CD4-positive, CD25-positive, alpha-beta regulatory T cell (primary cell): ENCODE data around the gene ABCA3. TPM values are rescaled to one million over a fixed set of nuclear protein-coding genes. Genes with fewer than 3 reads are reported as not detected.
A peak's percentile ranks its signal among the peaks of the same experiment; 100 is the strongest.

ENCODE experiments used
- ATAC-seq, 2 donors: fragments of 150-1000 bp; cut with Tn5 transposase; one replicate each; pipeline ENCODE4 v1.10.0; 2021; ENCODE audit warnings: low read depth in 2 of 2, moderate number of reproducible peaks in 2 of 2, moderate library complexity in 1 of 2
- DNase-seq, 3 donors: peaks; one replicate each; pipeline versions ENCODE4 v3.0.0 to v3.0.0-alpha.2; 2012 to 2022; ENCODE audit warnings: mixed read lengths in 1 of 3
- H3K27ac ChIP-seq: one replicate; pipeline ENCODE4 v1.7.0; 2013; ENCODE audit warnings: mild to moderate bottlenecking, low read length; ENCODE audit not compliant: insufficient read depth, poor library complexity, severe bottlenecking
- H3K27me3 ChIP-seq: one replicate; pipeline ENCODE4 v1.7.0; 2013; ENCODE audit warnings: low read length; ENCODE audit not compliant: control insufficient read depth, insufficient read depth
- H3K36me3 ChIP-seq: one replicate; pipeline ENCODE4 v1.7.0; 2013; ENCODE audit warnings: mild to moderate bottlenecking, low read length, moderate library complexity; ENCODE audit not compliant: control insufficient read depth, insufficient read depth
- H3K4me1 ChIP-seq: 2 replicates; pipeline ENCODE4 v1.7.0; 2013; ENCODE audit warnings: mild to moderate bottlenecking, low read length; ENCODE audit not compliant: insufficient read depth, control insufficient read depth, poor library complexity, severe bottlenecking
- H3K4me3 ChIP-seq: one replicate; pipeline ENCODE4 v1.7.0; 2013; ENCODE audit warnings: low read depth, mild to moderate bottlenecking, low read length, moderate library complexity
- H3K9me3 ChIP-seq, 2 experiments: 1 replicate in 1 of 2; 2 replicates in 1 of 2; pipeline ENCODE4 v1.7.0; 2013; ENCODE audit warnings: low read length in 2 of 2, mild to moderate bottlenecking in 1 of 2, moderate library complexity in 1 of 2; ENCODE audit not compliant: control insufficient read depth in 2 of 2
- H3K27ac Mint-ChIP-seq, 3 donors: one replicate each; pipeline ENCODE4 v1.8.0; 2020 to 2022; ENCODE audit warnings: mild to moderate bottlenecking in 3 of 3, mixed read lengths in 3 of 3, moderate library complexity in 2 of 3
- H3K27me3 Mint-ChIP-seq: one replicate; pipeline ENCODE4 v1.8.0; 2022; ENCODE audit warnings: mild to moderate bottlenecking, mixed read lengths
- H3K36me3 Mint-ChIP-seq: one replicate; pipeline ENCODE4 v1.8.0; 2020; ENCODE audit warnings: mixed read lengths
- H3K4me1 Mint-ChIP-seq, 4 donors: one replicate each; pipeline ENCODE4 v1.8.0; 2020 to 2022; ENCODE audit warnings: mixed read lengths in 4 of 4, mild to moderate bottlenecking in 1 of 4
- H3K4me3 Mint-ChIP-seq, 4 donors: one replicate each; pipeline ENCODE4 v1.8.0; 2020 to 2022; ENCODE audit warnings: mild to moderate bottlenecking in 4 of 4, mixed read lengths in 4 of 4, moderate library complexity in 3 of 4
- H3K9me3 Mint-ChIP-seq, 7 donors: one replicate each; pipeline ENCODE4 v1.8.0; 2020 to 2022; ENCODE audit warnings: mixed read lengths in 7 of 7, mild to moderate bottlenecking in 3 of 7, moderate library complexity in 2 of 7
- polyA plus RNA-seq, 4 donors: library from polyadenylated mRNA; unstranded; fragments of 300-500 nt; fragmentation: Illumina TruSeq; gene quantifications; one replicate each; pipeline ENCODE4 v1.2.3, GENCODE V29; 2021
- total RNA-seq: library from RNA; stranded (reverse); gene quantifications from one replicate; pipeline ENCODE4 v1.2.3, GENCODE V29; 2022

The ABCA3 gene
- total and polyA plus RNA-seq, 5 donors from 2014 or later: 1.1 to 5.1 (median 2.2) TPM

DNA sequence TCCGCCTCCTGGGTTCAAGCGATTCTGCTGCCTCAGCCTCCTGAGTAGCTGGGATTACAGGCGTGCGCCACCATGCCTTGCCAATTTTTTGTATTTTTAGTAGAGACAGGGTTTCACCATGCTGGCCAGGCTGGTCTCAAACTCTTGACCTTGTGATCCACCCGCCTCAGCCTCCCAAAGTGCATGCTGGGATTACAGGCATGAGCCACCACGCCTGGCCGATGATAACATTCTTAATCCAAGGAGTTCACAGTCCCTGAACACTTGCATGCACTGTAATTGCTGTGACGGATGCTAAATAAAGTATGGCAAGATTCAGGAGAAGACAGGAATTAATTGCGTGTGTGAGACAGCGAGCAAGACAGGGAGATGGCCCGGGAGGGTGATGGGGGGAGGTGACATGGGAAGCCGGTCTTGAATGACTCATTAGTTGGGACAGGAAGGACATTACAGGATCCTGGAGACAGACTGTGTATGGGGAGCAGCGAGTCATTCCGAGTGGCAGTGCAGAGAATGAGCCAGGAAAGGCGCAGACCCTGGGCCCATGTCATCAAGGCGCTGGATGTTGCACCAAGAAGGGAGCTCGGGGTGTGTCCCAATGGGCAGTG is 6.7 kb downstream of the ABCA3 start:
- no peak overlapping the region for H3K4me3 Mint-ChIP-seq
- Histone ChIP-seq H3K27me3 (no peaks in the 10 kb centered on the region), H3K4me1 (no peaks in the 10 kb centered on the region), H3K36me3 (no peaks in the 10 kb centered on the region), H3K27ac (no peak overlapping the region), H3K4me3 (no peak overlapping the region), H3K9me3 (no peaks in the 10 kb centered on the region)
- H3K27ac Mint-ChIP-seq: no peak overlapping the region
- peaks cover 3% of the 10 kb centered on the region for H3K36me3 Mint-ChIP-seq
- no peak for ATAC-seq
- peaks cover 0 to 6% (median 6%) of the 10 kb centered on the region in 4 donors for H3K4me1 Mint-ChIP-seq
- peaks cover 20% of the 10 kb centered on the region for H3K27me3 Mint-ChIP-seq
- no peak for DNase-seq
- no peaks in the 10 kb centered on the region for H3K9me3 Mint-ChIP-seq

DNA sequence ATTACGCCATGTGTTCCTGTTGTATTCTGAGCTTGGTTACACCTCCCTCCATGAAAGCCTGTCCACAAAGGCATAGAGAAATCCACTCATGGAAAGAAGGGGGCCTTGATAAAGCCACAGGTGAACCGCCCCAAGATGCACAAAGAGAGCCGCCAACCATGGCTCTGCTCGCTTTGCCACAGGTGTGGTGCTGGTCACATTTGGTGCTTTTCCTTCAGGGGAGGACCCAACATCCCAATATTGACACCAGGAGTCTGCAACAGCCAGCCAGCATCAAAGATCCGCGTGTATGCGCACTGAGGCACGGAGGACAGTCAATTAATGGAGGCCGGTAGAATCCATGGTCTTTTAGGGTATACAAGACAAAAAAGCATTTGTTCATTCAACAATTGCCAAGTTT is 7.3 kb downstream of the ABCA3 start:
- Histone ChIP-seq H3K36me3 (no peaks in the 10 kb centered on the region), H3K27me3 (no peaks in the 10 kb centered on the region), H3K4me3 (no peak overlapping the region), H3K4me1 (no peaks in the 10 kb centered on the region), H3K27ac (no peak overlapping the region), H3K9me3 (no peaks in the 10 kb centered on the region)
- DNase-seq: no peak
- Mint-ChIP-seq H3K27me3 (peaks cover 20% of the 10 kb centered on the region), H3K27ac (no peak overlapping the region), H3K4me3 (no peak overlapping the region), H3K36me3 (peaks cover 3% of the 10 kb centered on the region), H3K4me1 (peaks cover 0 to 6% (median 5%) of the 10 kb centered on the region in 4 donors), H3K9me3 (no peaks in the 10 kb centered on the region)
- ATAC-seq: no peak

DNA sequence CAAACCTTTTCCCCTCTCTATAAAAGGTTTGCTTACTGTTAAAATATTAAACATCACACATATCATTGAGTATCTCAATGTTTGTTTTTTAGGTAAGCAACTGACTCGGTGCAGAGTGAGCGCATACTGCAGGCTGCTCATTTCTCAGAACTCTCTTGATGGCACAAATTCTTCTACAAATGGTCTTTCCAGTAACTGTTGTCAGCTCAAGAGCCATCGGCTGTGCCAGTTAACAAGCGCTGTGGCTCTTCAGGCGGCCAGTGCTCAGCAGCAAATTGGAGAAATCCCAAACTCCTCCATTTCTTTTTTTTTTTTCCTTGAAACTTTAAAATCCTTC is 8.6 kb downstream of the ABCA3 start:
- Mint-ChIP-seq H3K27ac (no peak overlapping the region), H3K4me3 (no peak overlapping the region), H3K36me3 (peaks cover 3% of the 10 kb centered on the region), H3K4me1 (peaks cover 0 to 6% (median 2%) of the 10 kb centered on the region in 4 donors), H3K27me3 (peaks cover 20% of the 10 kb centered on the region), H3K9me3 (no peaks in the 10 kb centered on the region)
- Histone ChIP-seq H3K36me3 (no peaks in the 10 kb centered on the region), H3K9me3 (no peaks in the 10 kb centered on the region), H3K27me3 (no peaks in the 10 kb centered on the region), H3K4me1 (no peaks in the 10 kb centered on the region), H3K27ac (no peak overlapping the region), H3K4me3 (no peak overlapping the region)
- DNase-seq (no peak), ATAC-seq (no peak)

DNA sequence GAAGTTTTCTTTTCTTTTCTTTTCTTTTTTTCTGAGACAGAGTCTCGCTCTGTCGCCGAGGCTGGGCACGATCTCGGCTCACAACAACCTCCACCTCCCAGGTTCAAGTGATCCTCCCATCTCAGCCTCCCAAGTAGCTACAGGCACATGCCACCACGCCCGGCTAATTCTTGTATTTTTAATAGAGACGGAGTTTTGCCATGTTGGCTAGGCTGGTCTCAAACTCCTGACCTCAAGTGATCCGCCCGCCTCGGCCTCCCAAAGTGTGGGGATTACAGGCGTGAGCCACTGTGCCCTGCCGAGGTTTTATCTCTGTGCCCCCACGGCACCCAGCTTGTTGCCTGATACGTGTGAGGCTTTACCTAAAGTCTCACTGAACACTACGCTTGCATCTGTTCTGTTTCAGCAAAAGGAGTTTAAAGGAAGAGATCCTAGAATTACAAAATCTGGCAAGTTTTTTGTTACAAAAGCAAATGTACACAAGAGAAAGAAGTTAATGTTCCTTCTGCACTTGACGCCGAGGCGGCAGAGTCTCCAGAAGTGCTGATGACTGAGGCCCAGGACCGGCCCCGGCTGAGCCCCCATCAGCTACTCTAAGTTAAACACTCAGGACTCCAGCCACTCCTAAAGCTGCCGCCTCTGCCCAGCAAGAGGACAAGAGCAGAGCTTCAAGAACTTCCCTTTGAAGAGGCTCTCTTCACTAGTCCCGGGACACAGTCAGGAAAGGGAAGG is 9.2 kb downstream of the ABCA3 start:
- Mint-ChIP-seq H3K4me3 (no peak overlapping the region), H3K4me1 (peaks cover 0 to 6% (median 2%) of the 10 kb centered on the region in 4 donors), H3K36me3 (peaks cover 3% of the 10 kb centered on the region), H3K9me3 (no peaks in the 10 kb centered on the region), H3K27me3 (peaks cover 20% of the 10 kb centered on the region), H3K27ac (no peak overlapping the region)
- Histone ChIP-seq H3K36me3 (no peaks in the 10 kb centered on the region), H3K4me3 (no peak overlapping the region), H3K9me3 (no peaks in the 10 kb centered on the region), H3K4me1 (no peaks in the 10 kb centered on the region), H3K27me3 (no peaks in the 10 kb centered on the region), H3K27ac (no peak overlapping the region)
- no peak for ATAC-seq
- no peak for DNase-seq

DNA sequence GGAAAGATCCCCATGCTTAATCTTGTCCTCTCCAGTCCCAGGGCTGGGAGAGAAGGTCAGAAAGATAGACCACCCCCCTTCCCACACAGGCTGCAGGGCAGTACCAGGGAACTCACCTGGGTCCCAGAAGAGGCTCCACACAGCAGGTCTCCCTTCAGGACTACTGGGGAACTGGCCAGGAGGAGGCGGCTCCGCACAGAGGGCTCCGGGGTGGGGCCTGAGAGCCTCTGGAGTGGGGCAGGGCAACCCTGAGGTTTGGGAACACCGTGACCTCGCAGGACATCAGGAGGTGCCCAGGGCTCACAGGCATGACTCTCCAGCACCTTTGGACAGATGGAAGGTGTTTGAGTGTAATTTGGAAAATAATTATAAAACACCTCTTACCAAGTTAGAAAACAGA is 11.0 kb downstream of the ABCA3 start:
- Histone ChIP-seq H3K4me3 (no peak overlapping the region), H3K27ac (no peak overlapping the region), H3K9me3 (no peaks in the 10 kb centered on the region), H3K4me1 (no peaks in the 10 kb centered on the region), H3K36me3 (no peaks in the 10 kb centered on the region), H3K27me3 (no peaks in the 10 kb centered on the region)
- Mint-ChIP-seq H3K4me3 (no peak overlapping the region), H3K9me3 (no peaks in the 10 kb centered on the region), H3K36me3 (peaks cover 3% of the 10 kb centered on the region), H3K4me1 (no peaks in the 10 kb centered on the region), H3K27ac (no peak overlapping the region), H3K27me3 (peaks cover 15% of the 10 kb centered on the region)
- DNase-seq: no peak
- ATAC-seq: no peak

DNA sequence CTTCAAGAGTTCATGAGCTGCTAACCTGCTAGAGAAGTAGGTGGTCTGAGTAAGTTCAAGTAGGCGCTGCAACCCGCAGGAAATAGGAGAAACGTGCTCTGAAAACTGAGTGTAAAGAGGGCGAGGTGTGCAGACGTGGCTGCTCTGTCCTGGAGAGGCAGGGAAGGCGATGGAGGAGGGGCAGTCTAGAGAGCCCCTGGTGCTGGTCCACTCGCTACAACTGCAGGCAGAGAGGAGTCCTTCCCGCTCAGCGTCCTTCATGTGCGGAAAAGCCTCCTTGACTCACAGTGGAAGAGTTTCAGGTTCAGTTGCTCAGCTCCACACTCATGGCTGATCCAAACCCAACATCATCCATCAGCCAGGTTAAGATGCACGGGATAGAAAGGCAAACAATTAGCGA is 12.1 kb downstream of the ABCA3 start:
- H3K4me1 ChIP-seq: no peaks in the 10 kb centered on the region
- Mint-ChIP-seq H3K4me1 (no peaks in the 10 kb centered on the region), H3K27ac (no peak overlapping the region), H3K36me3 (no peaks in the 10 kb centered on the region), H3K9me3 (no peaks in the 10 kb centered on the region), H3K4me3 (no peak overlapping the region), H3K27me3 (peaks cover 15% of the 10 kb centered on the region)
- DNase-seq (no peak), ATAC-seq (no peak)
- no peaks in the 10 kb centered on the region for H3K9me3 ChIP-seq
- H3K27me3 ChIP-seq: no peaks in the 10 kb centered on the region
- H3K4me3 ChIP-seq: no peak overlapping the region
- no peak overlapping the region for H3K27ac ChIP-seq
- H3K36me3 ChIP-seq: no peaks in the 10 kb centered on the region

DNA sequence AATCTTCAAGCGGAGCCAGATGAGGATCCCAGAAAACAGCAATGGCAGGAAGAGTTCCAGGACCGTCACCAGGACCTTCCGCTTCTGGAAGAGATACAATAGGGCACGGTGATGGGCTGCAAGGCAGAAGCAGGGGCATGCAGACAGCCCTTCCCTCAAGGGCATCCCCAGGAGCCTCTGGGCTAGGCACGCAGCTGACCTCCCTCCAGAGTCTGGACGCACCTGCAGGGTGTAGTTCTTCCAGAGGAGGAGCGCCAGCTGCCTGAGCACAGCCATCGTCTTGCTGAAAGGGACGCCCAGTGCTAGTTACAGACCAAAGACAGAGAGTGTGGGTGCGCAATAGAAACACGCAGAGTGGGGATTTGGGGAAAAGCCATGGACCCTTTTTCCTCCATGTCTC is 14.3 kb downstream of the ABCA3 start:
- Histone ChIP-seq H3K9me3 (no peaks in the 10 kb centered on the region), H3K4me1 (no peaks in the 10 kb centered on the region), H3K27ac (no peak overlapping the region), H3K27me3 (no peaks in the 10 kb centered on the region), H3K36me3 (no peaks in the 10 kb centered on the region), H3K4me3 (no peak overlapping the region)
- no peak overlapping the region for H3K4me3 Mint-ChIP-seq
- ATAC-seq (no peak), DNase-seq (no peak)
- H3K4me1 Mint-ChIP-seq: no peaks in the 10 kb centered on the region
- H3K27ac Mint-ChIP-seq: peak overlapping the region in 1 of 3 donors; percentile 77
- peaks cover 6% of the 10 kb centered on the region for H3K27me3 Mint-ChIP-seq
- no peaks in the 10 kb centered on the region for H3K36me3 Mint-ChIP-seq
- H3K9me3 Mint-ChIP-seq: no peaks in the 10 kb centered on the region

DNA sequence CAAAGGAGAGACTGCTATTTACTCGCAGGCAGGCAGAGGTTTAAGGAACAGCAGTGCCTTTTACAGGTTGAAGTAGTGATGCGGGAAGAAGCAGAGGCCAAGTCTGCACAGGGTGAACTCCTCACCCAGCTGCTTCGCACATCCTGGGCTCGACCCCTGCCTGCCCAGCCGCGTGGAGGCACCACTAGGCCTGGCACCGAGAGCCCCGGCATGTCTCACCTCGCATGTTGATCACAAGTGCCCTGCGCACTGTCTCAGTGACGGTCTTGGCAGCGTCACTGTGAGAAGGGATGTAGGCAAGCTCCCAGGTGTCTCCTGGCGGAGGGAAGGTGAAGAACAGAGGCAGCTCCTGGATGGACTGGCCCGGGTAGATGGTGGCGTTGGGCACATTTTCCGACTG is 14.7 kb downstream of the ABCA3 start:
- Mint-ChIP-seq H3K36me3 (no peaks in the 10 kb centered on the region), H3K4me1 (no peaks in the 10 kb centered on the region), H3K27me3 (peaks cover 2% of the 10 kb centered on the region), H3K9me3 (no peaks in the 10 kb centered on the region), H3K27ac (peak overlapping the region in 1 of 3 donors; percentile 77), H3K4me3 (no peak overlapping the region)
- ATAC-seq (no peak), DNase-seq (no peak)
- H3K27ac ChIP-seq: no peak overlapping the region
- no peaks in the 10 kb centered on the region for H3K9me3 ChIP-seq
- H3K4me3 ChIP-seq: no peak overlapping the region
- no peaks in the 10 kb centered on the region for H3K4me1 ChIP-seq
- no peaks in the 10 kb centered on the region for H3K36me3 ChIP-seq
- H3K27me3 ChIP-seq: no peaks in the 10 kb centered on the region
